ENCODE measurements around the gene CRIP3. TPM values are rescaled to one million over a fixed set of nuclear protein-coding genes. Genes with fewer than 3 reads are reported as not detected.

CRIP3 gene
- total and polyA plus RNA-seq, 2 donors (not counting 3 experiments of a cell fraction or from before 2014, with no cell fraction given): not detected

GRCh38 chr6:43275801-43276576 is 32.6 kb downstream of the CRIP3 start:
- H3K36me3 ChIP-seq (ENCODE audit: control insufficient read depth in 2 of 2, extremely low read depth in 1 of 2, insufficient read depth in 2 of 2, low read length in 2 of 2): no peaks in the 10 kb centered on the region
- intact Hi-C loops (cut with micrococcal nuclease): no loop called here
- ChIA-PET POLR2A (no interaction called here), CTCF (interaction anchor here (1.1 kb wide), 1 partner anchor 16 kb away, joined by 3 read pairs; no protein-coding TSS in a partner anchor)
- H3K27ac ChIP-seq (ENCODE audit: insufficient read depth, low read depth, low read length): no peak overlapping the region
- no peak overlapping the region for H3K9ac ChIP-seq (replicated peaks; ENCODE audit: extremely low read depth, insufficient read depth, low read length)
- no peaks in the 10 kb centered on the region for H3K9me3 ChIP-seq (replicated peaks; ENCODE audit: control insufficient read depth, insufficient read depth, low read length)
- H3K4me1 ChIP-seq (ENCODE audit: control insufficient read depth, extremely low read depth, insufficient read depth, low read length): no peaks in the 10 kb centered on the region
- TF ChIP-seq MAX (IDR thresholded peaks at IDR 0.05; ENCODE audit: insufficient read depth, insufficient read length) (no peak), CTCF (IDR thresholded peaks at IDR 0.05; ENCODE audit: extremely low read depth in 1 of 2, insufficient read depth in 1 of 2, low read depth in 1 of 2, low read length in 2 of 2) (no peak), FOS (IDR thresholded peaks at IDR 0.05; ENCODE audit: borderline replicate concordance, insufficient read depth, low read length) (no peak), POLR2A (IDR thresholded peaks at IDR 0.05; ENCODE audit: low read depth, low read length) (no peak), JUN (IDR thresholded peaks at IDR 0.05; ENCODE audit: borderline replicate concordance, insufficient read depth, insufficient read length, low read depth) (no peak), MYC (IDR thresholded peaks at IDR 0.05; ENCODE audit: low read depth, low read length) (no peak), EZH2 (IDR thresholded peaks at IDR 0.05; ENCODE audit: borderline replicate concordance, low read depth, low read length, severe bottlenecking) (peak; percentile 96), GATA2 (IDR thresholded peaks at IDR 0.05; ENCODE audit: insufficient read depth, insufficient read length, low read depth, low read length) (no peak)
- H3K4me3 ChIP-seq (replicated peaks in 1 of 3; ENCODE audit: insufficient read depth in 1 of 3, low read depth in 1 of 3, low read length in 3 of 3): no peak overlapping the region
- dilution Hi-C loops (cut with MboI; ENCODE audit: extremely low pct_ligation_motif_present, low sequenced_read_pairs): no loop called here
- H4K20me1 ChIP-seq (replicated peaks; ENCODE audit: control insufficient read depth, extremely low read depth, insufficient read depth, low read length): no peaks in the 10 kb centered on the region
- peaks cover 50 to 63% of the 10 kb centered on the region in 2 experiments for H3K27me3 ChIP-seq (ENCODE audit: control insufficient read depth in 2 of 2, insufficient read depth in 2 of 2, low read length in 2 of 2)
- H3K4me2 ChIP-seq (ENCODE audit: insufficient read depth, low read length): no peak overlapping the region
- BruUV-seq (replicated peaks): no TSS peak
- no peak overlapping the region for H2AFZ ChIP-seq (ENCODE audit: low read depth, low read length)
- H3K9me1 ChIP-seq (replicated peaks; ENCODE audit: control insufficient read depth, extremely low read depth, insufficient read depth, low read length): no peaks in the 10 kb centered on the region
- DNase-seq (ENCODE audit: low read depth, low spot score) (no peak), FAIRE-seq (no peak)
- H3K79me2 ChIP-seq (ENCODE audit: control insufficient read depth, insufficient read depth, low read length): no peaks in the 10 kb centered on the region
